K562 (cell line): Measurements from ENCODE around the gene P2RY13. TPM values are rescaled to one million over a fixed set of nuclear protein-coding genes. Genes with fewer than 3 reads are reported as not detected.

ENCODE experiments used
- ATAC-seq: fragments of 200-7000 bp; cut with Tn5 transposase; 3 replicates; pipeline ENCODE4 v1.9.1; 2020; ENCODE audit warnings: moderate library complexity
- BruUV-seq: library from RNA; stranded (reverse); fragments of 400-500 nt; replicated peaks from 2 replicates; lab custom pipeline; 2021; lab: Mats Ljungman, UMichigan
- CTCF ChIA-PET: fragments of 300-600 bp; formaldehyde crosslinking; extraction: SDS; loops from one replicate; lab custom pipeline; 2021; ENCODE audit warnings: low intra/inter-chr PET ratio; lab: Yijun Ruan, JAX
- POLR2A ChIA-PET: fragments of 300-600, 350-650 bp; sonication (Branson Sonifier 250); formaldehyde crosslinking; extraction: SDS; loops from one replicate; lab custom pipeline; 2021; ENCODE audit warnings: antibody characterized with exemption, inconsistent platforms; lab: Yijun Ruan, JAX
- DNase-seq, 4 experiments: peaks; one replicate each; pipeline versions ENCODE4 v3.0.0 to v3.0.0-alpha.2; 2011 to 2018; ENCODE audit warnings: low spot score in 3 of 4, mixed read lengths in 3 of 4; ENCODE audit errors: extremely low read depth in 1 of 4
- FAIRE-seq: peaks from 2 replicates; lab custom pipeline; 2011; peaks lifted over from hg19 to GRCh38; lab: Jason Lieb, UNC
- H2AFZ ChIP-seq: 2 replicates; pipeline ENCODE4 v1.6.0; 2011; ENCODE audit warnings: low read depth, low read length, control low read depth, inconsistent platforms
- H3K27ac ChIP-seq: fragments of 200-600 bp; 3 replicates; pipeline ENCODE4 v1.8.0; 2011; ENCODE audit warnings: low read depth, mild to moderate bottlenecking, control low read depth, inconsistent platforms, low read length, moderate library complexity, mixed read lengths; ENCODE audit errors: extremely low read depth
- H3K27me3 ChIP-seq, 2 experiments: fragments of 300-600 bp in 1 of 2; 2 replicates in 1 of 2; 3 replicates in 1 of 2; pipeline versions ENCODE4 v1.6.0 to v1.8.0; 2011; ENCODE audit warnings: inconsistent platforms in 2 of 2, low read length in 2 of 2, mild to moderate bottlenecking in 1 of 2, mixed read lengths in 1 of 2, moderate library complexity in 1 of 2; ENCODE audit not compliant: control insufficient read depth in 2 of 2, insufficient read depth in 2 of 2
- H3K36me3 ChIP-seq: fragments of 300-600 bp; 3 replicates; pipeline ENCODE4 v1.8.0; 2011; ENCODE audit warnings: mild to moderate bottlenecking, low read length, inconsistent platforms; ENCODE audit not compliant: control insufficient read depth, insufficient read depth
- H3K4me1 ChIP-seq, 2 experiments: fragments of 200-600 bp in 1 of 2; replicated peaks in 1 of 2; 2 replicates in 1 of 2; 3 replicates in 1 of 2; pipeline versions ENCODE4 v1.5.1 to v1.8.0; 2011; ENCODE audit warnings: inconsistent platforms in 2 of 2, low read length in 2 of 2, mild to moderate bottlenecking in 1 of 2, mixed read lengths in 1 of 2, moderate library complexity in 1 of 2; ENCODE audit not compliant: control insufficient read depth in 2 of 2, insufficient read depth in 2 of 2
- H3K4me2 ChIP-seq: 2 replicates; pipeline ENCODE4 v1.6.1; 2011; ENCODE audit warnings: low read length, control low read depth, inconsistent platforms, mixed read lengths; ENCODE audit not compliant: insufficient read depth
- H3K4me3 ChIP-seq: fragments of 200-600 bp; sonication (generic), shearing (Covaris generic); 2 replicates; pipeline ENCODE4 v1.5.1; 2016; ENCODE audit warnings: control low read depth, inconsistent platforms
- H3K79me2 ChIP-seq: fragments of 200-600 bp; 3 replicates; pipeline ENCODE4 v1.8.0; 2011; ENCODE audit warnings: low read length, inconsistent platforms; ENCODE audit not compliant: control insufficient read depth, insufficient read depth
- H3K9ac ChIP-seq, 2 experiments: 2 replicates each; pipeline versions ENCODE4 v1.6.0 to v1.6.1; 2011; ENCODE audit warnings: low read depth in 2 of 2, low read length in 2 of 2, control low read depth in 1 of 2, inconsistent platforms in 1 of 2, mild to moderate bottlenecking in 1 of 2, mixed read lengths in 1 of 2; ENCODE audit not compliant: insufficient read depth in 1 of 2
- H3K9me1 ChIP-seq: one replicate; pipeline ENCODE4 v1.6.0; 2011; ENCODE audit warnings: inconsistent platforms, mild to moderate bottlenecking, low read length, moderate library complexity; ENCODE audit not compliant: control insufficient read depth, insufficient read depth
- H3K9me3 ChIP-seq: replicated peaks from 2 replicates; pipeline ENCODE4 v1.5.1; 2011; ENCODE audit warnings: low read depth, low read length, inconsistent platforms; ENCODE audit not compliant: control insufficient read depth, insufficient read depth
- H4K20me1 ChIP-seq: replicated peaks from 2 replicates; pipeline ENCODE4 v1.6.1; 2011; ENCODE audit warnings: low read length, inconsistent platforms, mixed read lengths; ENCODE audit not compliant: control insufficient read depth, insufficient read depth
- GATA2 ChIP-seq: sonication (generic); formaldehyde crosslinking; IDR thresholded peaks from 2 replicates; pipeline ENCODE4 v1.4.0; 2020; ENCODE audit warnings: mild to moderate bottlenecking, missing genetic modification reagents
- MNT ChIP-seq, 2 experiments: fragments of 450-650 bp; conservative IDR thresholded peaks; 2 replicates each; pipeline ENCODE4 v1.6.1; 2017; ENCODE audit warnings: mild to moderate bottlenecking in 2 of 2, moderate library complexity in 2 of 2
- PTRF ChIP-seq: fragments of 450-650 bp; IDR thresholded peaks from 2 replicates; pipeline ENCODE4 v1.6.1; 2016; ENCODE audit warnings: mild to moderate bottlenecking, missing genetic modification characterization, missing compliant biosample characterization
- SMARCE1 ChIP-seq: fragments of 450-650 bp; IDR thresholded peaks from 2 replicates; pipeline ENCODE4 v1.7.1; 2016; ENCODE audit warnings: mild to moderate bottlenecking
- XRCC4 ChIP-seq: IDR thresholded peaks from one replicate; pipeline ENCODE4 v1.6.1; 2011; ENCODE audit not compliant: insufficient read depth, insufficient read length; ENCODE audit errors: extremely low read depth
- ZEB2 ChIP-seq: fragments of 450-650 bp; IDR thresholded peaks from 2 replicates; pipeline ENCODE4 v1.6.1; 2016
- WGBS: fragments of 100-300 bp; shearing (Covaris generic); methylation state at CpG from one replicate; pipeline ENCODE4 v1.1.6; 2016; ENCODE audit warnings: low coverage, mixed read lengths; ENCODE audit not compliant: insufficient coverage; ENCODE audit errors: missing lambda C conversion rate; 5-methylcytosine and 5-hydroxymethylcytosine counted together
- in situ Hi-C: fragments of 300-500 bp; cut with MboI; formaldehyde crosslinking; loops from 4 replicates; pipeline ENCODE4 v1.15.0; 2018; ENCODE audit warnings: inconsistent platforms, mixed read lengths
- intact Hi-C: fragments of 100-400 bp; cut with micrococcal nuclease; formaldehyde crosslinking; loops from 2 replicates; pipeline ENCODE4 v1.14.2; 2022
- polyA plus RNA-seq, 8 experiments: library from polyadenylated mRNA; depleted of rRNA in 4 of 8; stranded (reverse) in 5 of 8; unstranded in 3 of 8; fragments of >200 nt; fragmentation: Nextera tagmentation in 2 of 8; fragmentation: Illumina TruSeq in 1 of 8; extraction: Ambion mirVana in 2 of 8; extraction: Trizol in 1 of 8; gene quantifications; 2 replicates each; pipeline versions ENCODE4 v1.2.1 to v1.2.3, GENCODE V29; 2011 to 2014; ENCODE audit warnings: inconsistent platforms in 1 of 8, missing spikeins in 1 of 8
- total RNA-seq, 7 experiments: library from RNA; depleted of rRNA in 6 of 7; stranded (reverse); fragments of >200 nt in 6 of 7; fragmentation: Illumina TruSeq in 2 of 7; extraction: Trizol in 2 of 7; gene quantifications; 2 replicates each; pipeline versions ENCODE4 v1.2.1 to v1.2.3, GENCODE V29; 2011 to 2021; ENCODE audit warnings: low replicate concordance in 1 of 7
- TF ChIP-seq, protein P1 (sequence below): fragments of 250-450 bp; sonication (Bioruptor Pico); IDR thresholded peaks from 2 replicates; pipeline ENCODE4 v1.9.0; 2021; ENCODE audit warnings: mild to moderate bottlenecking, inconsistent platforms
- TF ChIP-seq, protein P2 (sequence below): fragments of 250-450 bp; sonication (Bioruptor Pico); IDR thresholded peaks from 2 replicates; pipeline ENCODE4 v1.5.0; 2021

Gene P2RY13
- total and polyA plus RNA-seq, 9 of the 15 experiments (the other 6 are each of a cell fraction or from before 2014, with no cell fraction given) = not detected

DNA sequence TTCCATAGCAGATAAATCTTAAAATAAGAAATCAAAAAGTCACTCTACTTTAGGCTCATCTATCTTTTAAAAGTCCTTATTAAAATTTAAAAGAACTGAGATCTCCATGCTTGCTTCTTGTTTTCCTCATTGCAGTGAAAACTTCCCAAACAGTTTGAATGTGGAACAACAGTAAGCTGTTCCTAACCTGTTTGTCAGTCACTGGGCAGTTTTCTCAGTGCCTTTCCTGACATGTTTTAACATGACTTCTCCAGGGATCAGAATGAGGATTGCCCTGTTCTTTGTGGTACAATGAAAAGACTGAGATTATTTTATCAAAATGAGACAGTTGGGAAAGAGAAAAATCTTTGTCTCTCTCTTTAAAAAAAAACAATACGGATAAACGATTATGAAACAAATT lies 13.5 kb downstream of the P2RY13 start:
- H3K4me3 ChIP-seq = no peak overlapping the region
- 0% methylated on average over 2 of the region's 2 CpGs for WGBS

DNA sequence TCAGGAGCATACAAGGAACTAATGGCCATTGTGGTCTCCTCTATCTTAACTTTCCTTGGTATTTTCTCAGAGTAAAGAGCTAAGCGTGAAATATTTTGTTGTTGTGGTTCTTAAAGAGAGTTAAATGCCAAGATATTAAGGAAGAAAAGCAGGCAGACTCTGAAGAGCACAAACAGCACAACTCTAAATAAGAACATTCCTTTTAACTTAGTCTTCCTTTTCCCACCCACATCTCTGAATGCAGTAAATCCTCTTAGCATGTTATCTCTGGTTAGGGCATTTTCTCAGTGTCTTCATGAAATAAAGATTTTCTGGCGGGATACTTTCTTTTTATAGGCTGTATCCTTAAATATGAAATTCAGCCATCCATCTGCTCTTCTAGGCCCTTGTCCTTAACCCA lies 14.2 kb downstream of the P2RY13 start:
- BruUV-seq = no TSS peak
- Histone ChIP-seq H4K20me1 (no peaks in the 10 kb centered on the region), H3K4me3 (no peak overlapping the region), H3K4me2 (no peak overlapping the region), H3K27me3 (peaks cover 4 to 12% of the 10 kb centered on the region in 2 experiments; a peak in 4 of 5 replicates), H3K9me1 (no peaks in the 10 kb centered on the region), H3K4me1 (no peaks in the 10 kb centered on the region), H3K79me2 (no peaks in the 10 kb centered on the region), H3K27ac (no peak overlapping the region), H3K9ac (no peak overlapping the region), H2AFZ (no peak overlapping the region), H3K9me3 (no peaks in the 10 kb centered on the region), H3K36me3 (no peaks in the 10 kb centered on the region)
- in situ Hi-C loops = no loop called here
- POLR2A ChIA-PET = interaction anchor here (0.7 to 0.8 kb wide), 2 partner anchors 9 to 981 kb away, joined by 3 read pairs; no protein-coding TSS in a partner anchor
- CTCF ChIA-PET = no interaction called here
- intact Hi-C loops = no loop called here
- no peak for FAIRE-seq
- DNase-seq = no peak
- WGBS = 6% methylated on average over 2 of the region's 2 CpGs
- ATAC-seq = no peak
- TF ChIP-seq XRCC4 = no peak
- TF ChIP-seq PTRF (tag) = no peak
- no peak for TF ChIP-seq SMARCE1
- no peak for TF ChIP-seq ZEB2
- TF ChIP-seq, protein P1, sequence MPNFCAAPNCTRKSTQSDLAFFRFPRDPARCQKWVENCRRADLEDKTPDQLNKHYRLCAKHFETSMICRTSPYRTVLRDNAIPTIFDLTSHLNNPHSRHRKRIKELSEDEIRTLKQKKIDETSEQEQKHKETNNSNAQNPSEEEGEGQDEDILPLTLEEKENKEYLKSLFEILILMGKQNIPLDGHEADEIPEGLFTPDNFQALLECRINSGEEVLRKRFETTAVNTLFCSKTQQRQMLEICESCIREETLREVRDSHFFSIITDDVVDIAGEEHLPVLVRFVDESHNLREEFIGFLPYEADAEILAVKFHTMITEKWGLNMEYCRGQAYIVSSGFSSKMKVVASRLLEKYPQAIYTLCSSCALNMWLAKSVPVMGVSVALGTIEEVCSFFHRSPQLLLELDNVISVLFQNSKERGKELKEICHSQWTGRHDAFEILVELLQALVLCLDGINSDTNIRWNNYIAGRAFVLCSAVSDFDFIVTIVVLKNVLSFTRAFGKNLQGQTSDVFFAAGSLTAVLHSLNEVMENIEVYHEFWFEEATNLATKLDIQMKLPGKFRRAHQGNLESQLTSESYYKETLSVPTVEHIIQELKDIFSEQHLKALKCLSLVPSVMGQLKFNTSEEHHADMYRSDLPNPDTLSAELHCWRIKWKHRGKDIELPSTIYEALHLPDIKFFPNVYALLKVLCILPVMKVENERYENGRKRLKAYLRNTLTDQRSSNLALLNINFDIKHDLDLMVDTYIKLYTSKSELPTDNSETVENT (CRISPR knock-in tag) = no peak
- TF ChIP-seq, protein P2, sequence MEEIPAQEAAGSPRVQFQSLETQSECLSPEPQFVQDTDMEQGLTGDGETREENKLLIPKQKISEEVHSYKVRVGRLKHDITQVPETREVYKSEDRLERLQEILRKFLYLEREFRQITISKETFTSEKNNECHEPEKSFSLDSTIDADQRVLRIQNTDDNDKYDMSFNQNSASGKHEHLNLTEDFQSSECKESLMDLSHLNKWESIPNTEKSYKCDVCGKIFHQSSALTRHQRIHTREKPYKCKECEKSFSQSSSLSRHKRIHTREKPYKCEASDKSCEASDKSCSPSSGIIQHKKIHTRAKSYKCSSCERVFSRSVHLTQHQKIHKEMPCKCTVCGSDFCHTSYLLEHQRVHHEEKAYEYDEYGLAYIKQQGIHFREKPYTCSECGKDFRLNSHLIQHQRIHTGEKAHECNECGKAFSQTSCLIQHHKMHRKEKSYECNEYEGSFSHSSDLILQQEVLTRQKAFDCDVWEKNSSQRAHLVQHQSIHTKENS (CRISPR knock-in tag) = no peak

More for the DNA sequence above, 13.5 kb downstream of the P2RY13 start:
- Histone ChIP-seq H3K27ac (no peak overlapping the region), H2AFZ (no peak overlapping the region), H3K36me3 (no peaks in the 10 kb centered on the region), H3K4me2 (no peak overlapping the region), H3K9ac (no peak overlapping the region), H4K20me1 (no peaks in the 10 kb centered on the region), H3K9me3 (no peaks in the 10 kb centered on the region), H3K4me1 (no peaks in the 10 kb centered on the region), H3K27me3 (peaks cover 4 to 12% of the 10 kb centered on the region in 2 experiments; a peak in 4 of 5 replicates), H3K79me2 (no peaks in the 10 kb centered on the region), H3K9me1 (no peaks in the 10 kb centered on the region)
- FAIRE-seq (no peak), ATAC-seq (no peak), DNase-seq (no peak)
- no peak for TF ChIP-seq MNT (conservative IDR thresholded peaks at IDR 0.05)
- TF ChIP-seq GATA2 (CRISPR knock-in tag) = no peak
- BruUV-seq = no TSS peak
- in situ Hi-C loops = no loop called here
- ChIA-PET CTCF (no interaction called here), POLR2A (no interaction called here)
- intact Hi-C loops = no loop called here
